ENCODE results near the gene ZBTB32.
A peak's percentile ranks its signal among the peaks of the same experiment; 100 is the strongest.
"Not testable (repeated sequence)": the region's sequence is repeated elsewhere in the genome, so short reads cannot be mapped to it uniquely, and the experiment has no call there.

ZBTB32 gene

GRCh38 chr19:35704218-35704617 is at the start of gene ZBTB32:
TSS of gene ZBTB32 (plus strand) at chr19:35704558. CDS start at chr19:35714627, 10,069 bp downstream.
- no peak for DNase-seq

- DNase-seq: not testable (repeated sequence)
Measured at GRCh38 chr19:35654828-35655227, 49.5 kb upstream of the ZBTB32 start.

DNA sequence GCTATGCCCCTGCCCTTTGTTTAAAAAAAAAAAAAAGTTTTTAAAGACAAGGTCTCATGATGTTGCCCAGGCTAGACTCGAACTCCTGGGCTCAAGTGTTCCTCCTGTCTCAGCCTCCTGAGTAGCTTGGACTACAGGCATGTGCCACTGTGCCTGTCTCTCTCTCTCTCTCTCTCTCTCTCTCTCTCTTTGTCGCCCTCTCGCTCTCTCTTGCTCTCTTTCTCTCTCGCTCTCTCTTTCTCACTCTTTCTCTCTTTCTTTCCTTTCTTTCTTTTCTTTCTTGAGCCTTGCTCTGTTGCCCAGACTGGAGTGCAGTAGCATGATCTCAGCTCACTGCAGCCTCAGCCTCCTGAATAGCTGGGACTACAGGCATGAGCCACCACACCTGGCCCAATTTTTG is 48.8 kb upstream of the ZBTB32 start:
- no peak for DNase-seq

DNA sequence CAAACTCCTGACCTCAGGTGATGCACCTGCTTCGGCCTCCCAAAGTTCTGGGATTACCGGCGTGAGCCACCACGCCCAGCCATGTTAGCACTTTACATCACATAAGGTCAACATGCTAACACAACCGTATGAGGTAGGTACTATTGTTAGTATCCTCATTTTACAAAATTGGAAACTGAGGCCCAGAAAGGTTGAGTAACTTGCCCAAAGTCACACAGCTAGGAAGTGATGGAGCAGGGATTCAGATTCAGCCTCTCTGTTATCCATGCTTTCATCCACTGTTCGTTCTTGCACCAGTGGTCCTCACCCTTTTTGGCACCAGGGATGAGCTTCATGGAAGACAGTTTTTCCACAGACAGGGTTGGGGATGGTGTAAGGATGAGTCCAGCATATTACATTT is 47.7 kb upstream of the ZBTB32 start:
- DNase-seq: no peak

GRCh38 chr19:35657904-35658700 is 46.3 kb upstream of the ZBTB32 start:
- no peak for DNase-seq

DNA sequence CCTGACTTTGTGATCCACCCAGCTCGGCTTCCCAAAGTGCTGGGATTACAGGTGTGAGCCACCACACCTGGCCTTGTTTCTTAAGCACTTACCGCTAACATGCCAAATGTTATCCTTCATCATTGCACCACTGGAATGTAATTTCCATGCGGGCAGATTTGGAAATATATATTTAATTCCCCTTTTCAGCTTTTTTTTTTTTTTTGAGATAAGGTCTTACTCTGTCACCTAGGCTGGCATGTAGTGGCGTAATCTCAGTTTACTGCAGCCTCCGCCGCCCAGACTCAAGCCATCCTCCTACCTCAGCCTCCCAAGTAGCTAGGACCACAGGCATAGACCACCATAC is 42.4 kb upstream of the ZBTB32 start:
- DNase-seq: no peak

DNA sequence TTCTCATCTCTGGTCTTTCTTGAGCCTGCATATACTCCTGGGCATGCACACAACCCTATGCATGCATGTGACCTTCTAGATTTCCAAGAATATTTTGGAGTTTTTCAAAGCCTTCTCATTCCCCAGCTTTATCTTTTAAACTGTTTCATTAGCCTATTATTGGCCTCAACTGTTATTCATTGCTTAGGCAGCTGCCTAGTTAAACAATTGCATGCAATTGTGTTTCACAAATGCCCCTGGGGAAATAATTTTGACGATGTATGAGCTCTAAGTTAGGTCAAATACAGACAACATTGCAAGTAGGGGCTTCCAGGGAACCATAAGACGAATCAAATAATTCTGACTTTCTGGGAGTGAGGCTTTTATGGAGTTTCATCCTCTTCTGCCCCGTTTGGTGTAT is 40.4 kb upstream of the ZBTB32 start:
- no peak for DNase-seq

GRCh38 chr19:35665157-35665556 is 39.2 kb upstream of the ZBTB32 start:
- no peak for DNase-seq

- no peak for DNase-seq
Measured at GRCh38 chr19:35665604-35666003, 38.8 kb upstream of the ZBTB32 start.

- no peak for DNase-seq
Measured at GRCh38 chr19:35666251-35666913, 38.0 kb upstream of the ZBTB32 start, which contains the start of gene UPK1A. TSS of gene UPK1A (plus strand) at chr19:35666517. CDS start at chr19:35666813, 296 bp downstream.

GRCh38 chr19:35669566-35669965 is 34.8 kb upstream of the ZBTB32 start:
- no peak for DNase-seq

DNA sequence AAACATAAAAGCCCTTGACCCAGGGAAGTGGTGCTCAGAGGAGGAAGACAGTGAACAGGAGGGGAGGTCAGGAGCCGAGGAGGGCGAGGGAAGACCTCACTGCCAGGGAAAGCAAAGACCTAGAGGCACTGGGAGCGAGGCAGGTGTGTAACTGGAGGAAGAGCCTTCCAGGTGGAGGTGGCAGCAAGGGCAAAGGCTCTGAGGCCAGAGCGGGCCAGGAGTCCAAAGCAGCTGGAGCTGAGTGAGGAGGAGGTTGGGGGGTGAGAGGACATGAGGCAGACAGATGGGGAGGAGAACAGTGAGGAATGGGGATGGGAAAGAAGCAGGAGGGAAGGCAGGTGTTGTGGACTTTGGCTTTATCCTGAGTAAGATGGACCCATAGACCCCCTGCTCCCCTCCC is 34.4 kb upstream of the ZBTB32 start:
- DNase-seq: no peak

- DNase-seq: no peak
Measured at GRCh38 chr19:35670686-35671085, 33.7 kb upstream of the ZBTB32 start.

- no peak for DNase-seq
Measured at GRCh38 chr19:35671818-35672217, 32.5 kb upstream of the ZBTB32 start.

DNA sequence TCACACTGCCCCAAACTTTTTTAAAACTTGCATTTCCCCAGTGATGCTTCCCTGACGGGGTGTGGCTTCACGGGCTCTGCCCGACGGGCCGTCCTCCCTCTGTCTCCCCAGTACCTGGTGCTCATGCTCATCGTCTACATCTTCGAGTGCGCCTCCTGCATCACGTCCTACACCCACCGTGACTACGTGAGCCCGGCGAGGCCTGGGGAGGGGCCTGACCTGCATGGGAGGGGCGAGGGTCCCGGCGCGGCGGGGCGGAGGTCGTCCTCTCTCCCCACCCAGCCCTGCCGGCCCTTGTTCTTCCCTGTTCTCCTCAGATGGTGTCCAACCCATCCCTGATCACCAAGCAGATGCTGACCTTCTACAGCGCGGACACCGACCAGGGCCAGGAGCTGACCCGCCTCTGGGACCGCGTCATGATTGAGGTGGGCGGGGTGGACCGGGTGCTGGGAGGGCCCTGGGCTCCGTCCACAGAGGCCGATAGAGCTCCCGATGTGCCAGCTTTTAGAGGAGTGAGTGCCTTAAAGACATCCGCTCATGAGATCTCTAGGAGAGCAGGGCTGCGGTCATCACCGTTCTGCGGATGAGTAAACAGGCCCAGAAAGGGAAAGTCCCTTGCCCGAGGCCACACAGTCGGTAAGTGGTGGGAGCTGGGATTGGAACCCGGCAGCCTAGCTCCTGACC is 31.1 kb upstream of the ZBTB32 start:
- DNase-seq: peak; percentile 49

GRCh38 chr19:35675589-35676140 is 28.7 kb upstream of the ZBTB32 start:
- DNase-seq: no peak

DNA sequence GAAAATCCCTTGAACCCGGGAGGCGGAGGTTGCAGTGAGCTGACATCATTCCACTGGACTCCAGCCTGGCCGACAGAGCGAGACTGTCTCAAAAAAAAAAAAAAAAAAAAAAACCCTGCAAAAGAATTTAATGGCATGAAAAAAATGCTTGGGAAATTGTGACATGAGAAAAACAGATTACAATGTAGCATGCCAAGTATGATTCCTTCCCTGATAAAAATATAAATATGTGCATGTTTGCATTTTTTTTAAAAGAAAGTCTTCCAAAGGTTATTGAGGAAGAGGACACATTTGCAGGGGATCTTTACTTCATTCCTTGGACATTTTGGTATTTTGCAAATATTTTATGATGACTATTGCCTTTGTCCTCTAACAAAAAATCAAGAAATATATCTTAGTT is 14.5 kb upstream of the ZBTB32 start:
- DNase-seq: no peak

DNA sequence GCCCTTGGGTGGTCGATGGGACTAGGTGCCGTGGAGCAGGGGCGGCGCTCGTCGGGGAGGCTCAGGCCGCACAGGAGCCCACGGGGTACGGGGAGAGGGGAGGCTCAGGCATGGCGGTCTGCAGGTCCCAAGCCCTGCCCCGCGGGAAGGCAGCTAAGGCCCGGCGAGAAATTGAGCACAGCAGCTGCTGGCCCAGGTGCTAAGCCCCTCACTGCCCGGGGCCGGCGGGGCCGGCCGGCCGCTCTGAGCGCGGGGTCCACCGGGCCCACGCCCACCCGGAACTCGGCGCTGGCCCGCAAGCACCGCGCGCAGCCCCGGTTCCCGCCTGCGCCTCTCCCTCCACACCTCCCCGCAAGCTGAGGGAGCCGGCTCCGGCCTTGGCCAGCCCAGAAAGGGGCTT is 13.3 kb upstream of the ZBTB32 start:
- not testable (repeated sequence) for DNase-seq

DNA sequence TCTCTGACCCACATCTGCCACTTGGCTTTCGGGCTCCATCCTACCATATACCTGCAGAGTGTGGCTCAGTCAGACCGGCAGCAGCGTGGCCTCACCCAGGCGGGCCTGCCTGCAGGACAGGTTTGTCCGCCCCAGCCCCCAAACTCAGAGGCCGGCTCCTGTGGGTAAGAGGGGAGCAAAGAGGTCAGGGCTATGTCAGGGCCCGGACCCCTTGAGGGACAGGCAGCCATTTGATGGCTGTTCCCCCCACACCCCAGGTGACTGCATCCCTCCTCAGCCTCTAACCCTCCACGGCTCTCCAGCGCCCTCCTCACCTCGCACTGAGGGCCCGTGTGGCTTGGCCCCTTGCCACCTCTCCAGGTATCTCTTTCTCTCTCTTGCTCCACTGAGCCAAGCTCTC is 12.3 kb upstream of the ZBTB32 start:
- DNase-seq: no peak

- DNase-seq: no peak
Measured at GRCh38 chr19:35693422-35693821, 10.9 kb upstream of the ZBTB32 start.

GRCh38 chr19:35693835-35694599 is 10.3 kb upstream of the ZBTB32 start:
- peak; percentile 94 for DNase-seq

DNA sequence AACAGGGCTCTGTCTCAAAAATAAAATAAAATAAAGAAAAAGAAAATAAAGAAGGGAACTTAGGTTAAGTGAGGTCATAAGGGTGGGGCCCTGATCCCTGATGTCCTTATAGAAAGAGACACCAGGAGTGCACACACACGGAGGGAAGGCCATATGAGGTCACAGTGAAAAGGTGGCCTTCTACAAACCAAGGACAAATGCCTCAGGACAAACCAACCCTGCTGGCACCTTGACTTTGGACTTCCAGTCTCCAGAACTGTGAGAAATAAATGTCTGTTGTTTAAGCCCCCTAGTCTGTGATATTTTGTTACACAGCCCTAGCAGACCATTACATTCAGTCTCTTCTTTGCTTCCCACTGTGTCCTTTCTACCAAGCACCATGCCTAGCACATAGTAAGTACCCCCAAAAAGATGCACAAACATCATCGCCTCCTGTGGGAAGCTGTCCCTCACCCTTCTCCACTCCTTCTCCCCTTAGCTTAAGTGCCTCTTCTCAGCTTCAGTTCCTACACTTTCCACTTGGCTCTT is 8.4 kb upstream of the ZBTB32 start:
- DNase-seq: no peak

DNA sequence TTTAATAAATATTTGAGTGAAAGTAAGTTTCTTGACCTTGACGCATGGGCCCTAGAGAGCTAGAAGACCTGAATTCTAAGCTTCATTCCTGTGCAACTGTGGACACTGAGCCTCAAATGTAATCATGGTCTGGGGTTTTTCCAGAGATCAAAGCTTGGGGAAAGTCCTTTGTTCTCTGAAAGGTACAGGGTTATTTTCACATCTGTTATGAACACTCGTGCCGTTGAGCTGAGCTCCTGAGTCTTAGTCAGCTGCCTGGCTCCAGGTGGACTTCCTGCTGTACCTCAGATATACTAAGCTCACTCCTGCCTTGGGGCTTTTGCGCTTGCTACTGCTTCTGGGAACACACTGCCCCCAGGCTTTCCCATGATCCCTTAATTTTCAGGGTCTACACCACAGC is 7.5 kb upstream of the ZBTB32 start:
- DNase-seq: no peak

Measured in CD4-positive, alpha-beta T cell treated with Interleukin-21 for 1 hour (primary cell).